BE2C (cell line): Measurements from ENCODE around the gene VGF.
"Not testable (repeated sequence)": the region's sequence is repeated elsewhere in the genome, so short reads cannot be mapped to it uniquely, and the experiment has no call there.

Source experiments
- DNase-seq: peaks from one replicate; pipeline ENCODE4 v3.0.0-alpha.2; 2020
- H3K27me3 ChIP-seq: fragments of 250-450 bp; sonication (Bioruptor Pico); 2 replicates; pipeline ENCODE4 v1.5.1; 2020; ENCODE audit warnings: mild to moderate bottlenecking
- H3K36me3 ChIP-seq: fragments of 250-450 bp; sonication (Bioruptor Pico); 2 replicates; pipeline ENCODE4 v1.5.1; 2020; ENCODE audit warnings: mild to moderate bottlenecking
- H3K4me1 ChIP-seq: fragments of 250-450 bp; sonication (Bioruptor Pico); 2 replicates; pipeline ENCODE4 v1.5.1; 2020
- H3K4me3 ChIP-seq: 2 replicates; pipeline ENCODE4 v1.5.1; 2011; ENCODE audit warnings: low read depth, low read length
- H3K9me3 ChIP-seq: fragments of 250-450 bp; sonication (Bioruptor Pico); 2 replicates; pipeline ENCODE4 v1.5.1; 2020
- CTCF ChIP-seq: IDR thresholded peaks from 2 replicates; pipeline ENCODE4 v1.5.1; 2012; ENCODE audit warnings: mild to moderate bottlenecking, low read depth, low read length

Gene VGF

GRCh38 chr7:101118856-101119255 is 46.5 kb downstream of the VGF start:
- no peaks in the 10 kb centered on the region for H3K4me1 ChIP-seq
- H3K36me3 ChIP-seq: no peaks in the 10 kb centered on the region
- TF ChIP-seq CTCF: no peak
- H3K27me3 ChIP-seq: no peaks in the 10 kb centered on the region
- H3K4me3 ChIP-seq: no peak overlapping the region
- DNase-seq: no peak
- H3K9me3 ChIP-seq: no peaks in the 10 kb centered on the region

- no peaks in the 10 kb centered on the region for H3K27me3 ChIP-seq
- no peaks in the 10 kb centered on the region for H3K4me1 ChIP-seq
- DNase-seq: no peak
- no peak overlapping the region for H3K4me3 ChIP-seq
- H3K36me3 ChIP-seq: no peaks in the 10 kb centered on the region
- no peaks in the 10 kb centered on the region for H3K9me3 ChIP-seq
- no peak for TF ChIP-seq CTCF
Measured at GRCh38 chr7:101116898-101117297, 48.5 kb downstream of the VGF start.

- H3K36me3 ChIP-seq: no peaks in the 10 kb centered on the region
- no peak for TF ChIP-seq CTCF
- H3K4me1 ChIP-seq: no peaks in the 10 kb centered on the region
- H3K9me3 ChIP-seq: no peaks in the 10 kb centered on the region
- no peaks in the 10 kb centered on the region for H3K27me3 ChIP-seq
- H3K4me3 ChIP-seq: no peak overlapping the region
- no peak for DNase-seq
Measured at GRCh38 chr7:101115215-101115614, 50.2 kb downstream of the VGF start.

- no peak for DNase-seq
- H3K27me3 ChIP-seq: no peaks in the 10 kb centered on the region
- no peaks in the 10 kb centered on the region for H3K4me1 ChIP-seq
- no peak overlapping the region for H3K4me3 ChIP-seq
- H3K36me3 ChIP-seq: no peaks in the 10 kb centered on the region
- TF ChIP-seq CTCF: no peak
- no peaks in the 10 kb centered on the region for H3K9me3 ChIP-seq
Measured at GRCh38 chr7:101114492-101114891, 50.9 kb downstream of the VGF start.

- Histone ChIP-seq H3K9me3 (no peaks in the 10 kb centered on the region), H3K36me3 (no peaks in the 10 kb centered on the region), H3K27me3 (no peaks in the 10 kb centered on the region), H3K4me3 (no peak overlapping the region), H3K4me1 (no peaks in the 10 kb centered on the region)
- no peak for DNase-seq
- TF ChIP-seq CTCF: no peak
Measured at GRCh38 chr7:101113836-101114235, 51.5 kb downstream of the VGF start.

GRCh38 chr7:101113140-101113539 is 52.2 kb downstream of the VGF start:
- H3K27me3 ChIP-seq, DNase-seq, H3K9me3 ChIP-seq, H3K36me3 ChIP-seq, H3K4me3 ChIP-seq, H3K4me1 ChIP-seq: not testable (repeated sequence)
